ENCODE results near the gene SULT1A1.

DNA sequence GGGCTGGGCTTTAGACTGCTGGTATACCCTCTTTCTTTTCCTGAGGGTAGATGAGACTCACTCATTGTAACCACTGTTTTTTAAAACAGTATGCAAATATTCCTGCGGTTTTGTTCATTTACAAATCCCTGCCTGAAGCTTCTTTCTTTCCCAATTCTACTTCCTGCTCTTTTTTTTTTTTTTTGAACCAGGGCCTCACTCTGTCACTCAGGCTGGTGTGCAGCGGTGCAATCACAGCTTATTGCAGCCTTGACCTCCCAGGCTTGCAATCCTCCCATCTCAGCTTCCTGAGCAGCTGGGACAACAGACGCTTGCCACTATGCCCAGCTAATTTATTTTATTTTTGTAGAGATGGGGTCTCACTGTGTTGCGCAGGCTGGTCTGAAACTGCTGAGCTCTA is 8.0 kb upstream of the SULT1A1 start:
- TF ChIP-seq, protein P1, sequence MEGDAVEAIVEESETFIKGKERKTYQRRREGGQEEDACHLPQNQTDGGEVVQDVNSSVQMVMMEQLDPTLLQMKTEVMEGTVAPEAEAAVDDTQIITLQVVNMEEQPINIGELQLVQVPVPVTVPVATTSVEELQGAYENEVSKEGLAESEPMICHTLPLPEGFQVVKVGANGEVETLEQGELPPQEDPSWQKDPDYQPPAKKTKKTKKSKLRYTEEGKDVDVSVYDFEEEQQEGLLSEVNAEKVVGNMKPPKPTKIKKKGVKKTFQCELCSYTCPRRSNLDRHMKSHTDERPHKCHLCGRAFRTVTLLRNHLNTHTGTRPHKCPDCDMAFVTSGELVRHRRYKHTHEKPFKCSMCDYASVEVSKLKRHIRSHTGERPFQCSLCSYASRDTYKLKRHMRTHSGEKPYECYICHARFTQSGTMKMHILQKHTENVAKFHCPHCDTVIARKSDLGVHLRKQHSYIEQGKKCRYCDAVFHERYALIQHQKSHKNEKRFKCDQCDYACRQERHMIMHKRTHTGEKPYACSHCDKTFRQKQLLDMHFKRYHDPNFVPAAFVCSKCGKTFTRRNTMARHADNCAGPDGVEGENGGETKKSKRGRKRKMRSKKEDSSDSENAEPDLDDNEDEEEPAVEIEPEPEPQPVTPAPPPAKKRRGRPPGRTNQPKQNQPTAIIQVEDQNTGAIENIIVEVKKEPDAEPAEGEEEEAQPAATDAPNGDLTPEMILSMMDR (IDR thresholded peaks at IDR 0.05; ENCODE audit: insufficient read depth, low read length): no peak
- TF ChIP-seq, protein P2, sequence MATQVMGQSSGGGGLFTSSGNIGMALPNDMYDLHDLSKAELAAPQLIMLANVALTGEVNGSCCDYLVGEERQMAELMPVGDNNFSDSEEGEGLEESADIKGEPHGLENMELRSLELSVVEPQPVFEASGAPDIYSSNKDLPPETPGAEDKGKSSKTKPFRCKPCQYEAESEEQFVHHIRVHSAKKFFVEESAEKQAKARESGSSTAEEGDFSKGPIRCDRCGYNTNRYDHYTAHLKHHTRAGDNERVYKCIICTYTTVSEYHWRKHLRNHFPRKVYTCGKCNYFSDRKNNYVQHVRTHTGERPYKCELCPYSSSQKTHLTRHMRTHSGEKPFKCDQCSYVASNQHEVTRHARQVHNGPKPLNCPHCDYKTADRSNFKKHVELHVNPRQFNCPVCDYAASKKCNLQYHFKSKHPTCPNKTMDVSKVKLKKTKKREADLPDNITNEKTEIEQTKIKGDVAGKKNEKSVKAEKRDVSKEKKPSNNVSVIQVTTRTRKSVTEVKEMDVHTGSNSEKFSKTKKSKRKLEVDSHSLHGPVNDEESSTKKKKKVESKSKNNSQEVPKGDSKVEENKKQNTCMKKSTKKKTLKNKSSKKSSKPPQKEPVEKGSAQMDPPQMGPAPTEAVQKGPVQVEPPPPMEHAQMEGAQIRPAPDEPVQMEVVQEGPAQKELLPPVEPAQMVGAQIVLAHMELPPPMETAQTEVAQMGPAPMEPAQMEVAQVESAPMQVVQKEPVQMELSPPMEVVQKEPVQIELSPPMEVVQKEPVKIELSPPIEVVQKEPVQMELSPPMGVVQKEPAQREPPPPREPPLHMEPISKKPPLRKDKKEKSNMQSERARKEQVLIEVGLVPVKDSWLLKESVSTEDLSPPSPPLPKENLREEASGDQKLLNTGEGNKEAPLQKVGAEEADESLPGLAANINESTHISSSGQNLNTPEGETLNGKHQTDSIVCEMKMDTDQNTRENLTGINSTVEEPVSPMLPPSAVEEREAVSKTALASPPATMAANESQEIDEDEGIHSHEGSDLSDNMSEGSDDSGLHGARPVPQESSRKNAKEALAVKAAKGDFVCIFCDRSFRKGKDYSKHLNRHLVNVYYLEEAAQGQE (IDR thresholded peaks at IDR 0.05; ENCODE audit: insufficient replicate concordance, low read depth): no peak
- TF ChIP-seq POLR2AphosphoS5 (IDR thresholded peaks at IDR 0.05; ENCODE audit: low read depth) (no peak), SPI1 (IDR thresholded peaks at IDR 0.05; ENCODE audit: borderline replicate concordance, low read depth) (no peak)

Data from HL-60 (cell line).